ENCODE results near the gene CADM2. TPM values are rescaled to one million over a fixed set of nuclear protein-coding genes. Genes with fewer than 3 reads are reported as not detected.

Gene CADM2
- total RNA-seq, 1 donor from 2014 or later = 4.3 TPM

DNA sequence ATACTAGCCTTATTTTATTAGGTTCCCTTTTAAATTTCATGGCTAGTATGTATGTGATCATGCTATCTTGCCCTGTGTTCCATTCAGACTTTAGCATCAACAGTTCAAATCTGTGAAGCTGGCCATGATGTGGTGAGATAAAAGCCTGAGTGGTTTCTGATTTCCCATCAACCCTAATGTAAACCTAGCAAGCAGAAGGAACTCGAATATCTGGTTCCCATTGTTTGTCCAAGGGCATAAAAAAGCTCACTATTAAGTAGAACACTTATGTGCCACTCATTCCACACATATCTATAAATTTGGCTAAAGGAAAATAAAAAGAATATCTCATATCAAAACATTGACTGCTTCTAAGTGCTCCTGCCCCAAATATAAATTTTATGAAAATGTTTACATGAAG lies 311.7 kb downstream of the CADM2 start:
- no peak overlapping the region for H3K4me3 ChIP-seq
- H3K27ac ChIP-seq (replicated peaks) = no peak overlapping the region
- no peak for DNase-seq
- H3K4me1 ChIP-seq = no peaks in the 10 kb centered on the region
- intact Hi-C loops (cut with micrococcal nuclease) = no loop called here
- no peaks in the 10 kb centered on the region for H3K36me3 ChIP-seq
- no peaks in the 10 kb centered on the region for H3K9me3 ChIP-seq (replicated peaks)
- TF ChIP-seq CTCF (IDR thresholded peaks at IDR 0.05; ENCODE audit: borderline replicate concordance) = no peak
- H3K27me3 ChIP-seq (ENCODE audit: low read depth) = no peaks in the 10 kb centered on the region

GRCh38 chr3:85271911-85272310 lies 313.1 kb downstream of the CADM2 start:
- TF ChIP-seq CTCF (IDR thresholded peaks at IDR 0.05; ENCODE audit: borderline replicate concordance) = no peak
- Histone ChIP-seq H3K4me1 (no peaks in the 10 kb centered on the region), H3K4me3 (no peak overlapping the region), H3K9me3 (replicated peaks) (no peaks in the 10 kb centered on the region), H3K36me3 (no peaks in the 10 kb centered on the region), H3K27ac (replicated peaks) (no peak overlapping the region), H3K27me3 (ENCODE audit: low read depth) (no peaks in the 10 kb centered on the region)
- intact Hi-C loops (cut with micrococcal nuclease) = no loop called here
- DNase-seq = no peak

GRCh38 chr3:85288257-85288656 lies 329.5 kb downstream of the CADM2 start:
- intact Hi-C loops (cut with micrococcal nuclease) = no loop called here
- H3K4me3 ChIP-seq = no peak overlapping the region
- H3K27ac ChIP-seq (replicated peaks) = no peak overlapping the region

GRCh38 chr3:85297291-85297690 lies 338.5 kb downstream of the CADM2 start:
- intact Hi-C loops (cut with micrococcal nuclease) = no loop called here
- H3K27ac ChIP-seq (replicated peaks) = no peak overlapping the region
- DNase-seq = no peak
- no peaks in the 10 kb centered on the region for H3K36me3 ChIP-seq
- no peaks in the 10 kb centered on the region for H3K4me1 ChIP-seq
- no peaks in the 10 kb centered on the region for H3K9me3 ChIP-seq (replicated peaks)
- no peak for TF ChIP-seq CTCF (IDR thresholded peaks at IDR 0.05; ENCODE audit: borderline replicate concordance)
- H3K4me3 ChIP-seq = no peak overlapping the region
- no peaks in the 10 kb centered on the region for H3K27me3 ChIP-seq (ENCODE audit: low read depth)

More at GRCh38 chr3:85288257-85288656, 329.5 kb downstream of the CADM2 start:
- Histone ChIP-seq H3K9me3 (replicated peaks) (no peaks in the 10 kb centered on the region), H3K4me1 (no peaks in the 10 kb centered on the region), H3K27me3 (ENCODE audit: low read depth) (no peaks in the 10 kb centered on the region), H3K36me3 (no peaks in the 10 kb centered on the region)
- DNase-seq = no peak
- no peak for TF ChIP-seq CTCF (IDR thresholded peaks at IDR 0.05; ENCODE audit: borderline replicate concordance)

DNA sequence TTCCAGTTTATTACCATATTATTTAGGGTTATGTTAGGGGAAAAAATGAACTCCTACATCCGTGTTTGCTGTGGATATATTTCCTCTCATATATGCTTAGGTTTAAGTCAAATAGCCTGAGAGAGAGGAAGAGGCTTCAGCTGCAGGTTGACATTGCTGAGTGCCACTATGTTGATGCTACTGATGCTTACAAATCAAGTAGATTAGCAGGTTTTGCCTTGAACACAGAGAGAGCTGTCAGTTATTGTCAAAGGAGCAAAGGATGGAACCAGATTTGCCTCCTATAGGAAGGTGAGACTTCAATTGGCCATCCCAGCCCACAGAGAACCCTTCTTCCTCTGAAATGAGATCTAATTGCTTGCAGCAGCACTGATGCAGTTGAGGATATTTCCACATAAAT lies 339.2 kb downstream of the CADM2 start:
- no peaks in the 10 kb centered on the region for H3K9me3 ChIP-seq (replicated peaks)
- H3K4me3 ChIP-seq = no peak overlapping the region
- no peak for TF ChIP-seq CTCF (IDR thresholded peaks at IDR 0.05; ENCODE audit: borderline replicate concordance)
- intact Hi-C loops (cut with micrococcal nuclease) = no loop called here
- H3K4me1 ChIP-seq = no peaks in the 10 kb centered on the region
- no peak overlapping the region for H3K27ac ChIP-seq (replicated peaks)
- H3K27me3 ChIP-seq (ENCODE audit: low read depth) = no peaks in the 10 kb centered on the region
- no peak for DNase-seq
- H3K36me3 ChIP-seq = no peaks in the 10 kb centered on the region

DNA sequence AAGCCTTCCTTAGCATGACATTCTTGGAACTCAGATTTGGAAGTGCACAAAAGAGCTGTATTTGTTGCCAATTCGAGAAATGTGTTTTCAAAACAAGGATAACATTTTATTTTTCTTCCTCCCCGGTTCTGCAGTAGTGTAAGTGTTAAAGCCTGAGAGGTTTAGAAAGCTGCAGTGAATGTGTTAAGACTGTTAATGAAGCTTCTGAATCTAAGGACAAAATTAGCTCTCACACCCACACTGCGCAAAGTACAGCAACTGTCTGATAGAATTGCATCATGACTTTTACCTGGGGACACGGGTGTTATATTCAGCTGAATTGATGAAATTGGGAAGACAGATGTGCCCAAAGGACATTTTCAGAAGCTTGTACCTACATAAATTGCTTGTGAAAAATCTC lies 344.4 kb downstream of the CADM2 start:
- Histone ChIP-seq H3K9me3 (replicated peaks) (no peaks in the 10 kb centered on the region), H3K4me1 (no peaks in the 10 kb centered on the region), H3K36me3 (no peaks in the 10 kb centered on the region), H3K4me3 (no peak overlapping the region), H3K27ac (replicated peaks) (no peak overlapping the region), H3K27me3 (ENCODE audit: low read depth) (no peaks in the 10 kb centered on the region)
- no peak for DNase-seq
- intact Hi-C loops (cut with micrococcal nuclease) = no loop called here
- TF ChIP-seq CTCF (IDR thresholded peaks at IDR 0.05; ENCODE audit: borderline replicate concordance) = no peak
